Stimulated activated CD8-positive, alpha-beta memory T cell treated with anti-CD3 and anti-CD28 coated beads, Interleukin-12 subunit alpha, Interleukin-12 subunit beta, amount 100 ng/mL, for 1 hour (primary cell): ENCODE measurements around the gene VPS26C.
"Not testable (repeated sequence)": the region's sequence is repeated elsewhere in the genome, so short reads cannot be mapped to it uniquely, and the experiment has no call there.

Experiments used
- DNase-seq: peaks from one replicate; pipeline ENCODE4 v3.0.0-alpha.2; 2020; ENCODE audit warnings: low read depth

Gene VPS26C

GRCh38 chr21:37230632-37231248, 36.4 kb downstream of the VPS26C start:
- no peak for DNase-seq

- DNase-seq, result no peak
Measured at GRCh38 chr21:37228003-37228400, 39.1 kb downstream of the VPS26C start.

GRCh38 chr21:37227071-37228002, 39.8 kb downstream of the VPS26C start:
- DNase-seq, result no peak

- DNase-seq, result no peak
Measured at GRCh38 chr21:37226041-37226920, 40.9 kb downstream of the VPS26C start.

- DNase-seq, result no peak
Measured at GRCh38 chr21:37224861-37225839, 42.0 kb downstream of the VPS26C start.

GRCh38 chr21:37223804-37224345, 43.3 kb downstream of the VPS26C start:
- DNase-seq, result no peak

GRCh38 chr21:37222248-37222647, 44.9 kb downstream of the VPS26C start:
- not testable (repeated sequence) for DNase-seq

- peak; percentile 91 for DNase-seq
Measured at GRCh38 chr21:37220981-37221664, 46.0 kb downstream of the VPS26C start.

- DNase-seq, result no peak
Measured at GRCh38 chr21:37220433-37220980, 46.6 kb downstream of the VPS26C start.

GRCh38 chr21:37219761-37220432, 47.2 kb downstream of the VPS26C start:
- DNase-seq, result no peak

GRCh38 chr21:37214952-37215351, 52.2 kb downstream of the VPS26C start:
- DNase-seq, result no peak

GRCh38 chr21:37210799-37211198, 56.3 kb downstream of the VPS26C start:
- no peak for DNase-seq

- DNase-seq, result no peak
Measured at GRCh38 chr21:37210130-37210529, 57.0 kb downstream of the VPS26C start.

- DNase-seq, result no peak
Measured at GRCh38 chr21:37208741-37209225, 58.4 kb downstream of the VPS26C start.

GRCh38 chr21:37208056-37208721, 58.9 kb downstream of the VPS26C start:
- no peak for DNase-seq

GRCh38 chr21:37207441-37208009, 59.6 kb downstream of the VPS26C start:
- DNase-seq, result no peak

- no peak for DNase-seq
Measured at GRCh38 chr21:37206496-37206895, 60.6 kb downstream of the VPS26C start.

GRCh38 chr21:37204580-37204979, 62.6 kb downstream of the VPS26C start:
- DNase-seq, result no peak
